ENCODE data around the gene SPATA3. TPM values are rescaled to one million over a fixed set of nuclear protein-coding genes. Genes with fewer than 3 reads are reported as not detected.

SPATA3 gene
- total RNA-seq, 1 donor from 2014 or later: not detected

- Mint-ChIP-seq H3K4me3 (no peak overlapping the region), H3K9me3 (peaks cover 12% of the 10 kb centered on the region), H3K4me1 (peaks cover 6% of the 10 kb centered on the region), H3K27ac (no peak overlapping the region), H3K36me3 (no peaks in the 10 kb centered on the region), H3K27me3 (ENCODE audit: low read depth) (peaks cover 14% of the 10 kb centered on the region)
- TF ChIP-seq CTCF (IDR thresholded peaks at IDR 0.05; ENCODE audit: unreplicated experiment): no peak
- DNase-seq (ENCODE audit: low spot score in 2 of 2, unreplicated experiment in 2 of 2): no peak
Observed at GRCh38 chr2:231008131-231008530, 12.2 kb downstream of the SPATA3 start.

GRCh38 chr2:231009236-231009919 lies 13.5 kb downstream of the SPATA3 start:
- H3K36me3 Mint-ChIP-seq: no peaks in the 10 kb centered on the region
- peaks cover 6% of the 10 kb centered on the region for H3K4me1 Mint-ChIP-seq
- no peak overlapping the region for H3K4me3 Mint-ChIP-seq
- H3K27me3 Mint-ChIP-seq (ENCODE audit: low read depth): peaks cover 3% of the 10 kb centered on the region
- TF ChIP-seq CTCF (IDR thresholded peaks at IDR 0.05; ENCODE audit: unreplicated experiment): no peak
- H3K27ac Mint-ChIP-seq: no peak overlapping the region
- no peak for DNase-seq (ENCODE audit: low spot score in 2 of 2, unreplicated experiment in 2 of 2)
- peaks cover 12% of the 10 kb centered on the region for H3K9me3 Mint-ChIP-seq

- H3K36me3 Mint-ChIP-seq: no peaks in the 10 kb centered on the region
- no peak overlapping the region for H3K27ac Mint-ChIP-seq
- peaks cover 6% of the 10 kb centered on the region for H3K4me1 Mint-ChIP-seq
- H3K9me3 Mint-ChIP-seq: peaks cover 4% of the 10 kb centered on the region
- TF ChIP-seq CTCF (IDR thresholded peaks at IDR 0.05; ENCODE audit: unreplicated experiment): no peak
- DNase-seq (ENCODE audit: low spot score in 2 of 2, unreplicated experiment in 2 of 2): no peak
- H3K27me3 Mint-ChIP-seq (ENCODE audit: low read depth): no peaks in the 10 kb centered on the region
- H3K4me3 Mint-ChIP-seq: no peak overlapping the region
Observed at GRCh38 chr2:231010201-231010730, 14.3 kb downstream of the SPATA3 start.

- Mint-ChIP-seq H3K36me3 (no peaks in the 10 kb centered on the region), H3K4me1 (peaks cover 6% of the 10 kb centered on the region), H3K4me3 (no peak overlapping the region), H3K9me3 (no peaks in the 10 kb centered on the region), H3K27ac (no peak overlapping the region), H3K27me3 (ENCODE audit: low read depth) (no peaks in the 10 kb centered on the region)
- no peak for TF ChIP-seq CTCF (IDR thresholded peaks at IDR 0.05; ENCODE audit: unreplicated experiment)
- DNase-seq (ENCODE audit: low spot score in 2 of 2, unreplicated experiment in 2 of 2): no peak
Observed at GRCh38 chr2:231011526-231011925, 15.6 kb downstream of the SPATA3 start.

- Mint-ChIP-seq H3K4me1 (peaks cover 6% of the 10 kb centered on the region), H3K27me3 (ENCODE audit: low read depth) (no peaks in the 10 kb centered on the region), H3K4me3 (no peak overlapping the region), H3K9me3 (no peaks in the 10 kb centered on the region), H3K27ac (no peak overlapping the region), H3K36me3 (no peaks in the 10 kb centered on the region)
- no peak for DNase-seq (ENCODE audit: low spot score in 2 of 2, unreplicated experiment in 2 of 2)
- no peak for TF ChIP-seq CTCF (IDR thresholded peaks at IDR 0.05; ENCODE audit: unreplicated experiment)
Observed at GRCh38 chr2:231012463-231012862, 16.5 kb downstream of the SPATA3 start.

Measured in mesothelial cell of epicardium (in vitro differentiated cells).